ENCODE measurements around the gene OCA2.

GRCh38 chr15:28114721-28115622 is 15.9 kb upstream of the OCA2 start:
- TF ChIP-seq CTCF (IDR thresholded peaks at IDR 0.05) (no peak), POLR2A (IDR thresholded peaks at IDR 0.05; ENCODE audit: low read depth) (no peak)
